ENCODE measurements around the gene GLRX5.
"Not testable (repeated sequence)": the region's sequence is repeated elsewhere in the genome, so short reads cannot be mapped to it uniquely, and the experiment has no call there.

Gene GLRX5

GRCh38 chr14:95564060-95564459 lies 29.2 kb downstream of the GLRX5 start:
- no peak for TF ChIP-seq CTCF (conservative IDR thresholded peaks at IDR 0.05; ENCODE audit: control insufficient read depth, insufficient read depth, low read depth, low read length)
- no peak overlapping the region for H3K4me3 ChIP-seq (ENCODE audit: control insufficient read depth, low read depth, low read length)
- DNase-seq (ENCODE audit: low read depth), result peak; percentile 72

- DNase-seq (ENCODE audit: low read depth), result no peak
- TF ChIP-seq CTCF (conservative IDR thresholded peaks at IDR 0.05; ENCODE audit: control insufficient read depth, insufficient read depth, low read depth, low read length), result no peak
- no peak overlapping the region for H3K4me3 ChIP-seq (ENCODE audit: control insufficient read depth, low read depth, low read length)
These were observed 34.6 kb downstream of the GLRX5 start for GRCh38 chr14:95569440-95569839.

GRCh38 chr14:95573313-95573712 lies 38.5 kb downstream of the GLRX5 start:
- H3K4me3 ChIP-seq (ENCODE audit: control insufficient read depth, low read depth, low read length), result no peak overlapping the region
- no peak for TF ChIP-seq CTCF (conservative IDR thresholded peaks at IDR 0.05; ENCODE audit: control insufficient read depth, insufficient read depth, low read depth, low read length)
- DNase-seq (ENCODE audit: low read depth), result no peak

GRCh38 chr14:95575840-95576473 lies 41.1 kb downstream of the GLRX5 start:
- no peak for TF ChIP-seq CTCF (conservative IDR thresholded peaks at IDR 0.05; ENCODE audit: control insufficient read depth, insufficient read depth, low read depth, low read length)
- H3K4me3 ChIP-seq (ENCODE audit: control insufficient read depth, low read depth, low read length), result no peak overlapping the region
- no peak for DNase-seq (ENCODE audit: low read depth)

- no peak for TF ChIP-seq CTCF (conservative IDR thresholded peaks at IDR 0.05; ENCODE audit: control insufficient read depth, insufficient read depth, low read depth, low read length)
- no peak overlapping the region for H3K4me3 ChIP-seq (ENCODE audit: control insufficient read depth, low read depth, low read length)
- DNase-seq (ENCODE audit: low read depth), result no peak
These were observed 42.4 kb downstream of the GLRX5 start for GRCh38 chr14:95577067-95577800.

- TF ChIP-seq CTCF (conservative IDR thresholded peaks at IDR 0.05; ENCODE audit: control insufficient read depth, insufficient read depth, low read depth, low read length), result no peak
- no peak overlapping the region for H3K4me3 ChIP-seq (ENCODE audit: control insufficient read depth, low read depth, low read length)
- DNase-seq (ENCODE audit: low read depth), result no peak
These were observed 43.0 kb downstream of the GLRX5 start for GRCh38 chr14:95577870-95578269.

GRCh38 chr14:95583836-95584617 lies 49.2 kb downstream of the GLRX5 start:
- not testable (repeated sequence) for H3K4me3 ChIP-seq (ENCODE audit: control insufficient read depth, low read depth, low read length); DNase-seq (ENCODE audit: low read depth)

Measured in fibroblast of mammary gland (primary cell).